NCI-H2029 treated with DMSO at 0.1 percent for 48 hours (cell line): ENCODE data around the gene HMGN2.
"Not testable (repeated sequence)": the region's sequence is repeated elsewhere in the genome, so short reads cannot be mapped to it uniquely, and the experiment has no call there.

Source experiments
- DNase-seq: peaks from one replicate; lab custom pipeline; 2025; lab: John Stamatoyannopoulos, UW

HMGN2 gene

GRCh38 chr1:26477446-26478152 is 5.4 kb downstream of the HMGN2 start:
- DNase-seq: no peak

DNA sequence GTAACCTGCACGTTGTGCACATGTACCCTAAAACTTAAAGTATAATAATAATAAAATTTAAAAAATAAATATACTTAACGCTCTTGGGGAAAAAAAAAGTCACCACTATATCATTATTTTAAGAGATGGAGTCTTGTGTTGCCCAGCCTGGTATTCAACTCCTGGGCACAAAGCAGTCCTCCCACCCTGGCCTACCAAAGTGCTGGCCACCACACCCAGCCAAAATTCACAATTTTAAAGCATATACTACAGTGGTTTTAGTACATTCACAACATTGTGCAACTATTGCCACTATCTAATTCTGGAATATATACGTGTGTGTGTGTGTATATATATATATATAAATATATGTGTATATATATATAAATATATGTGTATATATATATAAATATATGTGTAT is 5.9 kb downstream of the HMGN2 start:
- DNase-seq: no peak

DNA sequence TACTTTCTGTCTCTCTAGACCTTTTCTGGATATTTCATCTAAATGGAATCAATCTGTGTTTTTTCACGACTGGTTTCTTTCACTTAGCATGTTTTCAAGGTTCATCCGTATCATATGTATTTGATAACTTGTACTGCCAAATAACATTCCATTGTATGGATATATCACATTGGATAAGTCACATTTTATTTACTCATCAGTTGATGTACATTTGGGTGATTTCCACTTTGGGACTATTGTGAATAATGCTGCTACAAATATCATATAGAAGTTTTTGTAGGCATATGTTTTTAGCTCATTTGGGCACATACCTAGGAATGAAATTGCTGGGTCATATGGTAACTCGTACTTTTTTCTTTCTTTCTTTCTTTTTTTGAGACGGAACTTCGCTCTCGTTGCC is 6.7 kb downstream of the HMGN2 start:
- no peak for DNase-seq

GRCh38 chr1:26482921-26483320 is 10.7 kb downstream of the HMGN2 start:
- no peak for DNase-seq

DNA sequence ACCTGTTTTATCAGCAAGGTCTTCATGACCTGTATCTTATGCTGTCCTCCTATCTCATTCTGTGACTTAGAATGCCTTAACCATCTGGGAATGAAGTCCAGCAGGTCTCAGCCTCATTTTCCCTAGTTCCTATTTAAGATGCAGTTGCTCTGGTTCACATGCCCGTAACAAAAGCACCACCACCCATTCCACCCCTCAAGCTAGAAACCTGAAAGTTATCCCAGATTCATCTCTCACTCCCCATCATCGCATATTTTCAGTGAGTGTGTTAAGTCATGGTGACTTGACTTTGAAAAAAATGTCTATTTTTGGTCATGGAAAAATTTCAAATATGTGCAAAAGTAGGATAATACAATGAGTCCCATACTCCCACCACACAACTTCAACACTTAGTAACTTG is 11.7 kb downstream of the HMGN2 start:
- DNase-seq: no peak

- no peak for DNase-seq
These were observed 17.9 kb downstream of the HMGN2 start for GRCh38 chr1:26490155-26490554.

DNA sequence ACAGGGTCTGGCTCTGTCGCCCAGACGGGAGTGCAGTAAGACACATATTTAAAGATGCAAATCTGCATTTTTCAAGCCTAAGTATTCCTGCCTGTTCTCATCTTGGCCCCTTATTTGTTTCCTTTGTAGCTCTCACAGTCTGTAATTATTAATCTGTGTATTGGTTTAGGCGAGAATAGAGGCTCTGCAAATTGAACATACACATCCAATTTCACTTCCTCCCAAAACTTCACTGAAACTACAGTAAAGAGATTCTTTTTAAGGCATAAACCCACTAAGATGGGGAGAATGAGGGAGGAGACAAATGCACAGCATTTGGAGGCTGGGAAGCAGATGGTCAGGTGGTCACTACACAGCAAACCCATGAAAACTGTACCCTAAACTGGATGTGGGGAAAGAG is 21.0 kb downstream of the HMGN2 start:
- no peak for DNase-seq

DNA sequence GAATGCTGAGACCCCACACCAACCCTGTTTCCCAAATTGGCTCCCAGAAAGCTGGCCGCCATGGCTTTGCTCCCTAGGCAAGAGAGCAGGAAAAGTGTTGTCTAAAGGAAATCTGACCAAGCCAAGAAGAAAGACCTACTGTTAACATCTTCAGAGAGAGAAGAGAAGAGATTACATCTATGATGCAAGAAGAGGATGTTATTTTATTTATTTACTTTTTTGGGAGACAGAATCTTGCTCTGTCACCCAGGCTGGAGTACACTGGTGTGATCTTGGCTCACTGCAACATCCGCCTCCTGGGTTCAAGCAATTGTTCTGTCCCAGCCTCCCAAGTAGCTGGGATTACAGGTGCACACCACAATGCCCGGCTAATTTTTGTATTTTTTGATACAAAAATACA is 21.7 kb downstream of the HMGN2 start:
- no peak for DNase-seq

DNA sequence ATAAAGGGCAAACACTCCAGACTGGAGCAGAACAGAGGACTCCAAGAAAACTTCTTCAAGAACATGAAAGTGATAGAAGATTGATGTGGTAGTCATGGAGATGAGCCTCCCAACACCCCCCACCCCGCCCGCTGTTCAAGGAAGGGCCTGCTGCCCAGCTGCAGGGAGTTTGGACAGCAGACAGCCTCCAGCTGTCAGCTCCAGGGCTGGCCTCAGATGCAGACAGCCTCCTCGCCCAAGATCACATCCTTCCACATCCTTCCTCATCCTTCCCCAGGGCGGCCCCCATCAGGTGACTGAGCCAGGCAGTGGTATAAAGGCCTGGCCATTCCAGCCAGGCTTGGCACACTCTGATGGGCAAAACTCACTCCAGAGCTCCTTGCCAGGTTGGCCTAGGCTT is 24.6 kb downstream of the HMGN2 start:
- DNase-seq: no peak

GRCh38 chr1:26498894-26499293 is 26.7 kb downstream of the HMGN2 start:
- DNase-seq: no peak

DNA sequence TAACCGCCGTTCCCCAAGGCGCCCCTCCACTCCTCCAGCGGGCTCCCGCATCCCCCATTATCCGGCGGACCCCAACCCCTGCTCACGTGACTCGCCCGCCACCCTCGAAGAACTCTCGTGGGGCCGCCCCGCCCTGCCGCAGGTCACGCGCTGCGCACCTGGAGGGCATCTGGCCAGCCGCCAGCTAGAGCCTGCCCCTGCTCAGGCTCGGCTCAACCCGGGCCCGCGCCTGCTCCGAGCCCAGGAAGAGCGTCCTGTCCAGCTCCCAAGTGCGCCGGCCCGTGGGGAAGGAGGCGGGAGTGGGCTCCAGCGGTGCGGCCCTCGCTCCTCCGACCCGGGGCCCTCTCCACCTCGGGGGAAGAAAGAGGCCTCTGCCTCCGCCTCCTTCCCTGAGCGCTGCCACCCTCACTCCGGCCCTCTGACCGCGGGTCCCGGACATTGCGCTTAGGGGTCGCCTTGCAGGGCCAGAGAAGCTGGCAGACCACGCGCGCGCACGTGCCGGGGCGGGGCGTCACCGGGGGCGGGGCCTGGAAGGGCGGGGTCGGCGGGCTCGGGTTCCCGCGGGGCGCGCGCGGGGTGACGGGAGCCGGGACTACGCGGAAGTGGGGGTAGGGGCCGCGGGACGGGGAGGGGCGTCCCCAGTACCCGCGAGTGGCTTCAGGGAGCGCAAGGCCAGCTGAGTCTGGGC is 28.4 kb downstream of the HMGN2 start:
- peak; percentile 65 for DNase-seq

- not testable (repeated sequence) for DNase-seq
These were observed 38.5 kb downstream of the HMGN2 start for GRCh38 chr1:26510711-26511110.

- not testable (repeated sequence) for DNase-seq
These were observed 43.6 kb downstream of the HMGN2 start for GRCh38 chr1:26515836-26516235.

GRCh38 chr1:26516987-26517765 is 44.9 kb downstream of the HMGN2 start:
- no peak for DNase-seq

GRCh38 chr1:26517766-26518049 is 45.5 kb downstream of the HMGN2 start:
- DNase-seq: no peak

DNA sequence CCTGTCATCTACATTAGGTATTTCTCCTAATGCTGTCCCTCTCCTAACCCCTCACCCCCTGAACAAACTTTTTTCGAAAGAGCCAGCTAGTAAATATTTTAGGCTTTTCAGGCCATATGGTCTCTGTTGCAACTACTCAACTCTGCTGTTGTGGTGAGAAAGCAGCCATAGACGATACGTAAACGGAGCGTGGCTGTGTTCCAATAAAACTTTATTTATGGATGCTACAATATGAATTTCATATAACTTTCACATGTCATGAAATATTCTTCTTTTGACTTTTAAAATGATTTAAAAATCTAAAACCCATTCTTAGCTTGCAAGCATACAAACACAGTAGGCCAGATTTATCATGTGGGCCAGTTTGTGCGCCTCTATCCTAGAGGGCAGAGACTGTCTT is 46.1 kb downstream of the HMGN2 start:
- DNase-seq: no peak

DNA sequence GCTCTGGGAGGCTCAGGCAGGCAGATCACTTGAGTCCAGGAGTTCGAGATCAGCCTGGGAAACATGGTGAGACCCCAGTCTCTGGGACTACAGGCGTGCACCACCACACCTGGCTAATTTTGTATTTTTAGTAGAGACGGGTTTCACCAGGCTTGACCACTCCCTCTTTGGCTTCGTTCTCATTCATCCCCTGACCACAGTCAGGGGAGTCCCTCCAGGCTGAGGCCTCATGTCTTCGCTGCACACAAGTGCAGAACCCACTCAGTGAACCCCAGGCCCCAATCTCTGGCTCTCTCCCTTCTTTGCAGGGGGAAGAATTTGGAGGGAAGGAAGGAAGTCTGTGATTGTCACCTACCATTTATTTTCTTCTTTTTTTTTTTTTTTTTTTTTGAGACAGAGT is 48.1 kb downstream of the HMGN2 start:
- DNase-seq: no peak

DNA sequence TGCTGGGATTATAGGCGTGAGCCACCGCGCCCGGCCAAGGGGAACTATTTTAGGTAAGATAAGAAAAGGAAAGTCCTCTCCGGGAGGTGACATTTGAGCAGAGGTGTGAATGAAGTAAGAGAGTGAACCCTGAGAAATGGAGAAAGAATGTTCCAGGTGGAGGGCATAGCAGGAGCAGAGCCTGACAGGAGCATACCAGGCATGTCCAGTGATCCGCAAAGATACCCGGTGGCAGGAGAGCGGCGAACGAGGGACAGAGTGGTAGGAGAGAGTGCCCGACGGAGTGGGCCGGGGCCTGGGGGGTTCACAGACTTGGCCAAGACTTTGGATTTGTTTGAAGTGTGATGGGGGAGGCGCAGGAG is 49.4 kb downstream of the HMGN2 start:
- no peak for DNase-seq

DNA sequence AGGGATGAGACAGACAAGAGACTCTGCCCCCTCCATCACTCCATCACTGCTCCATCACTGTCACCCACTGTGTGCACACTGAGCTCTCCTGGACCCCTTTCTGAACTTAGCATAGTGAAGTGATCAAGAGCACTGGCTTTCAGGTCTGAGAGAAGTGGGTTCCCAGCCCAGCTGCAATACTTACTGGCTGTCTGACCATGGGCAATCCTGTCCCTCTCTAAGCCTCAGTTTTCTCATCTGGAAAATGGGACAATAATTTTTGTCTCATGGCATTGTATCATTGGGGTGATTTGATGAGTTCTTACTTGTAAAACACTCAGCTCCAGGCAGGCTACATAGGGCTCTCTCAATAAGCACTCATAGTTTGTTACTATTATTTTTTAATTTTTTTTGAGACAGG is 49.8 kb downstream of the HMGN2 start:
- no peak for DNase-seq

GRCh38 chr1:26524181-26524580 is 51.9 kb downstream of the HMGN2 start:
- DNase-seq: no peak
